HL-60 (cell line): Measurements from ENCODE around the gene PTPRK.

Source experiments
- CTCF ChIP-seq: IDR thresholded peaks from one replicate; pipeline ENCODE4 v1.5.1; 2011; ENCODE audit warnings: low read length, control low read depth, inconsistent platforms; ENCODE audit not compliant: insufficient read depth
- POLR2AphosphoS5 ChIP-seq: IDR thresholded peaks from 2 replicates; pipeline ENCODE4 v1.6.1; 2012; ENCODE audit warnings: low read depth
- REST ChIP-seq: IDR thresholded peaks from 2 replicates; pipeline ENCODE4 v1.6.1; 2012; ENCODE audit warnings: low read depth; ENCODE audit not compliant: insufficient replicate concordance
- SPI1 ChIP-seq: IDR thresholded peaks from 2 replicates; pipeline ENCODE4 v1.6.1; 2012; ENCODE audit warnings: low read depth, mild to moderate bottlenecking, borderline replicate concordance

DNA sequence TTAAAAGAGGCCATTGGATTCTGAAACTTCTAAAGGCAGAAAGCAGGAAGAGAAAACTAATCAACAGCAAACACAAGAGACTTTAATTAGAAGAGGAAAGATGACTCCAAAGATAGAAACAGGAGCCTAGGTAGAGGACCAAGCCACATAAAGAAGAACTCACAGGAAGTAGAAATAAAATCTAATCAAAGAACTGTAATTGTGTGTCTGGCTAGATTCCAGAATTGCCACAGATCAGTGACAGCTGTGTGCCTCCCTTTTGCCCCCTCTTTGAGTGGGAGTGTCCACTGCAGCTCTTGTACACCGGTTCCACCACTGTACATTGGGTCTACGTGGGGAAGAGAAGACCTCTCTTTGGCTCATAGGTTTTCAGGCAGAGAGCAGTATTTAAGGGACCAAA lies 597.3 kb downstream of the PTPRK start:
- TF ChIP-seq CTCF: no peak
- TF ChIP-seq SPI1: no peak
- no peak for TF ChIP-seq POLR2AphosphoS5
- TF ChIP-seq REST: no peak
